ENCODE measurements around the gene SHLD2.
"Not testable (repeated sequence)": the region's sequence is repeated elsewhere in the genome, so short reads cannot be mapped to it uniquely, and the experiment has no call there.

- TF ChIP-seq ELF4 (IDR thresholded peaks at IDR 0.05); FOXA1 (IDR thresholded peaks at IDR 0.05); BHLHE40 (IDR thresholded peaks at IDR 0.05; ENCODE audit: borderline replicate concordance); FOXM1 (IDR thresholded peaks at IDR 0.05; ENCODE audit: borderline replicate concordance); NFRKB (IDR thresholded peaks at IDR 0.05); SP1 (IDR thresholded peaks at IDR 0.05); SUZ12 (IDR thresholded peaks at IDR 0.05); ZNF384 (IDR thresholded peaks at IDR 0.05); ARNT (IDR thresholded peaks at IDR 0.05); CTBP1 (IDR thresholded peaks at IDR 0.05; ENCODE audit: borderline replicate concordance); HDGF (IDR thresholded peaks at IDR 0.05; ENCODE audit: borderline replicate concordance); L3MBTL2 (conservative IDR thresholded peaks at IDR 0.05): not testable (repeated sequence)
Observed at GRCh38 chr10:87132176-87132575, 37.2 kb downstream of the SHLD2 start.

All from HEK293T (cell line).